HUES6 (cell line): ENCODE results near the gene GGTLC3.
"Not testable (repeated sequence)": the region's sequence is repeated elsewhere in the genome, so short reads cannot be mapped to it uniquely, and the experiment has no call there.

Experiments used
- H3K27ac ChIP-seq: 2 replicates; pipeline ENCODE4 v1.7.0; 2013; ENCODE audit warnings: low read depth, mild to moderate bottlenecking, low read length, inconsistent platforms
- H3K27me3 ChIP-seq: 2 replicates; pipeline ENCODE4 v1.6.1; 2013; ENCODE audit warnings: low read length; ENCODE audit not compliant: control insufficient read depth, insufficient read depth
- H3K36me3 ChIP-seq: 2 replicates; pipeline ENCODE4 v1.6.1; 2013; ENCODE audit warnings: low read length; ENCODE audit not compliant: control insufficient read depth, insufficient read depth
- H3K4me1 ChIP-seq: 2 replicates; pipeline ENCODE4 v1.6.1; 2013; ENCODE audit warnings: low read length; ENCODE audit not compliant: control insufficient read depth, insufficient read depth
- H3K4me3 ChIP-seq: 2 replicates; pipeline ENCODE4 v1.5.1; 2013; ENCODE audit warnings: low read depth, low read length
- H3K9ac ChIP-seq: one replicate; pipeline ENCODE4 v1.6.1; 2013; ENCODE audit warnings: mild to moderate bottlenecking, low read length
- H3K9me3 ChIP-seq: 2 replicates; pipeline ENCODE4 v1.6.1; 2013; ENCODE audit warnings: low read depth, low read length; ENCODE audit not compliant: control insufficient read depth, insufficient read depth

Gene GGTLC3

DNA sequence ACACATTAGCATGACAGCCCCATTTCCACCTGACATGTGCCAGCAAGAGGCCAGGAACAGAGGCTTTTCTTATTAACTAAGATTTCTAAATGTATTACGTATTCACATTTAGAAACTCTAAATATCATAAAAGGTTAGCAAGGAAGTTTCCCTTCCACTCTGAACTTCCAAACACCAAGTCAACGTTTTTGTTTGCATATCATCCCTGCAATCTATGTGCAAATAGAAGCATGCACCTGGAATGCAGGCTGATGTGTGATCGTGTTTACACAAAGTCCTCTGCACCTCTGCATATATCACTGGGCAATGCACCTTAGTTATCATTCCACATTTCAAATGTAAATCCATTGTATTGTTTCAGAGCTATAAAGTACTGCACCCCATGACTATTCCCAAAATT lies 21.7 kb downstream of the GGTLC3 start:
- H3K9me3 ChIP-seq, H3K36me3 ChIP-seq, H3K4me3 ChIP-seq, H3K27me3 ChIP-seq, H3K9ac ChIP-seq, H3K27ac ChIP-seq, H3K4me1 ChIP-seq: not testable (repeated sequence)
